Liver (tissue), 9 donors: ENCODE results near the gene TIMM13. TPM values are rescaled to one million over a fixed set of nuclear protein-coding genes. Genes with fewer than 3 reads are reported as not detected.

Source experiments
- DNase-seq: peaks from one replicate; pipeline ENCODE4 v3.0.0-alpha.2; 2017; ENCODE audit warnings: low spot score
- H3K27ac ChIP-seq, 2 donors: one replicate each; pipeline ENCODE4 v1.7.0; 2013; ENCODE audit warnings: inconsistent platforms in 2 of 2, low read length in 2 of 2, control low read depth in 1 of 2, low read depth in 1 of 2, mild to moderate bottlenecking in 1 of 2
- H3K27me3 ChIP-seq, 4 donors: one replicate each; pipeline versions ENCODE4 v1.6.1 to v1.7.0; 2013; ENCODE audit warnings: low read length in 3 of 4, inconsistent platforms in 1 of 4, mild to moderate bottlenecking in 1 of 4, moderate library complexity in 1 of 4; ENCODE audit not compliant: control insufficient read depth in 4 of 4, insufficient read depth in 4 of 4
- H3K36me3 ChIP-seq, 4 donors: one replicate each; pipeline versions ENCODE4 v1.6.1 to v1.7.0; 2013; ENCODE audit warnings: low read length in 3 of 4, mild to moderate bottlenecking in 3 of 4, low read depth in 1 of 4, moderate library complexity in 1 of 4; ENCODE audit not compliant: control insufficient read depth in 4 of 4, insufficient read depth in 3 of 4
- H3K4me1 ChIP-seq, 4 donors: one replicate each; pipeline versions ENCODE4 v1.6.1 to v1.7.0; 2013; ENCODE audit warnings: low read length in 3 of 4, mild to moderate bottlenecking in 3 of 4, moderate library complexity in 1 of 4; ENCODE audit not compliant: control insufficient read depth in 4 of 4, insufficient read depth in 4 of 4
- H3K4me3 ChIP-seq, 3 donors: one replicate each; pipeline versions ENCODE4 v1.6.1 to v1.7.0; 2013; ENCODE audit warnings: low read length in 3 of 3, control low read depth in 1 of 3, low read depth in 1 of 3, mild to moderate bottlenecking in 1 of 3
- H3K9ac ChIP-seq, 2 donors: one replicate each; pipeline ENCODE4 v1.7.0; 2013; ENCODE audit warnings: low read length in 2 of 2, mild to moderate bottlenecking in 2 of 2, moderate library complexity in 2 of 2, control low read depth in 1 of 2, low read depth in 1 of 2
- H3K9me3 ChIP-seq, 4 donors: one replicate each; pipeline versions ENCODE4 v1.6.1 to v1.7.0; 2013; ENCODE audit warnings: low read length in 3 of 4; ENCODE audit not compliant: control insufficient read depth in 4 of 4
- CTCF ChIP-seq: fragments of 150-350 bp; IDR thresholded peaks from 2 replicates; pipeline ENCODE4 v1.5.1; 2017; ENCODE audit warnings: improper control_type of control experiment, low read depth, low read length; ENCODE audit not compliant: missing input control
- EGR1 ChIP-seq, 2 donors: IDR thresholded peaks; 2 replicates each; pipeline ENCODE4 v1.6.1; 2016 to 2018; ENCODE audit warnings: antibody characterized with exemption in 2 of 2, low read depth in 2 of 2
- GABPA ChIP-seq, 2 donors: IDR thresholded peaks in 1 of 2; conservative IDR thresholded peaks in 1 of 2; 2 replicates each; pipeline ENCODE4 v1.6.1; 2016; ENCODE audit warnings: antibody characterized with exemption in 2 of 2, mild to moderate bottlenecking in 1 of 2, moderate library complexity in 1 of 2
- HNF4A ChIP-seq, 2 donors: conservative IDR thresholded peaks; 2 replicates each; pipeline ENCODE4 v1.6.1; 2016; ENCODE audit warnings: antibody characterized with exemption in 2 of 2, mild to moderate bottlenecking in 2 of 2
- HNF4G ChIP-seq: IDR thresholded peaks from 2 replicates; pipeline ENCODE4 v1.6.1; 2016; ENCODE audit warnings: antibody characterized with exemption
- JUND ChIP-seq, 2 donors: IDR thresholded peaks; 2 replicates each; pipeline ENCODE4 v1.6.1; 2016; ENCODE audit warnings: antibody characterized with exemption in 2 of 2
- MAX ChIP-seq: IDR thresholded peaks from 2 replicates; pipeline ENCODE4 v1.6.1; 2016; ENCODE audit warnings: antibody characterized with exemption
- RXRA ChIP-seq, 2 donors: IDR thresholded peaks; 2 replicates each; pipeline ENCODE4 v1.6.1; 2017 to 2018; ENCODE audit warnings: antibody characterized with exemption in 2 of 2, mild to moderate bottlenecking in 1 of 2
- WGBS: extraction: QIAGEN DNeasy Blood & Tissue Kit; methylation state at CpG from one replicate; pipeline ENCODE4 v1.1.7; 2013; 5-methylcytosine and 5-hydroxymethylcytosine counted together
- polyA plus RNA-seq, 2 donors: library from polyadenylated mRNA; stranded (reverse) in 1 of 2; unstranded in 1 of 2; fragments of 200-250 nt in 1 of 2; fragments of >200 nt in 1 of 2; fragmentation: Nextera tagmentation in 1 of 2; extraction: Ambion mirVana in 1 of 2; gene quantifications; one replicate each; pipeline versions ENCODE4 v1.2.1 to v1.2.3, GENCODE V29; 2013 to 2015
- total RNA-seq, 2 donors: library from RNA; depleted of rRNA; stranded (reverse); fragments of >200 nt; gene quantifications; one replicate each; pipeline ENCODE4 v1.2.3, GENCODE V29; 2014
- TF ChIP-seq, protein P1 (sequence below): IDR thresholded peaks from 2 replicates; pipeline ENCODE4 v1.6.1; 2016; ENCODE audit warnings: antibody characterized with exemption
- TF ChIP-seq, protein P2 (sequence below): IDR thresholded peaks from 2 replicates; pipeline ENCODE4 v1.6.1; 2016; ENCODE audit warnings: antibody characterized with exemption
- TF ChIP-seq, protein P3 (sequence below): IDR thresholded peaks from 2 replicates; pipeline ENCODE4 v1.6.1; 2016; ENCODE audit warnings: antibody characterized with exemption, mild to moderate bottlenecking
- donor health status: healthy.
- donor health status: healthy.
- donor health status: healthy.
- donor health status: healthy.
- donor health status: healthy.

The TIMM13 gene
- total and polyA plus RNA-seq, 4 donors, result 21.6 to 137 (median 43.4) TPM

GRCh38 chr19:2424686-2425621 is 2.4 kb downstream of the TIMM13 start:
- H3K9me3 ChIP-seq, result no peaks in the 10 kb centered on the region
- 79% methylated on average over 101 of the region's 101 CpGs for WGBS
- peaks cover 0 to 5% (median under 1%) of the 10 kb centered on the region in 4 donors for H3K36me3 ChIP-seq
- H3K9ac ChIP-seq, result no peak overlapping the region
- H3K27ac ChIP-seq, result no peak overlapping the region
- peak; percentile 58 for DNase-seq
- no peak overlapping the region for H3K4me3 ChIP-seq
- TF ChIP-seq, protein P1, sequence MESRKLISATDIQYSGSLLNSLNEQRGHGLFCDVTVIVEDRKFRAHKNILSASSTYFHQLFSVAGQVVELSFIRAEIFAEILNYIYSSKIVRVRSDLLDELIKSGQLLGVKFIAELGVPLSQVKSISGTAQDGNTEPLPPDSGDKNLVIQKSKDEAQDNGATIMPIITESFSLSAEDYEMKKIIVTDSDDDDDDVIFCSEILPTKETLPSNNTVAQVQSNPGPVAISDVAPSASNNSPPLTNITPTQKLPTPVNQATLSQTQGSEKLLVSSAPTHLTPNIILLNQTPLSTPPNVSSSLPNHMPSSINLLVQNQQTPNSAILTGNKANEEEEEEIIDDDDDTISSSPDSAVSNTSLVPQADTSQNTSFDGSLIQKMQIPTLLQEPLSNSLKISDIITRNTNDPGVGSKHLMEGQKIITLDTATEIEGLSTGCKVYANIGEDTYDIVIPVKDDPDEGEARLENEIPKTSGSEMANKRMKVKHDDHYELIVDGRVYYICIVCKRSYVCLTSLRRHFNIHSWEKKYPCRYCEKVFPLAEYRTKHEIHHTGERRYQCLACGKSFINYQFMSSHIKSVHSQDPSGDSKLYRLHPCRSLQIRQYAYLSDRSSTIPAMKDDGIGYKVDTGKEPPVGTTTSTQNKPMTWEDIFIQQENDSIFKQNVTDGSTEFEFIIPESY, result no peak
- TF ChIP-seq RXRA (IDR thresholded peaks at IDR 0.05) (no peak), MAX (no peak), JUND (IDR thresholded peaks at IDR 0.05) (no peak), EGR1 (IDR thresholded peaks at IDR 0.05; ENCODE audit: low read depth in 2 of 2) (no peak), GABPA (IDR thresholded peaks at IDR 0.05 in 1 of 2, conservative IDR thresholded peaks at IDR 0.05 in 1 of 2) (no peak), CTCF (no peak), HNF4A (conservative IDR thresholded peaks at IDR 0.05) (no peak), HNF4G (no peak)
- TF ChIP-seq, protein P2, sequence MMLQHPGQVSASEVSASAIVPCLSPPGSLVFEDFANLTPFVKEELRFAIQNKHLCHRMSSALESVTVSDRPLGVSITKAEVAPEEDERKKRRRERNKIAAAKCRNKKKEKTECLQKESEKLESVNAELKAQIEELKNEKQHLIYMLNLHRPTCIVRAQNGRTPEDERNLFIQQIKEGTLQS, result no peak
- TF ChIP-seq, protein P3, sequence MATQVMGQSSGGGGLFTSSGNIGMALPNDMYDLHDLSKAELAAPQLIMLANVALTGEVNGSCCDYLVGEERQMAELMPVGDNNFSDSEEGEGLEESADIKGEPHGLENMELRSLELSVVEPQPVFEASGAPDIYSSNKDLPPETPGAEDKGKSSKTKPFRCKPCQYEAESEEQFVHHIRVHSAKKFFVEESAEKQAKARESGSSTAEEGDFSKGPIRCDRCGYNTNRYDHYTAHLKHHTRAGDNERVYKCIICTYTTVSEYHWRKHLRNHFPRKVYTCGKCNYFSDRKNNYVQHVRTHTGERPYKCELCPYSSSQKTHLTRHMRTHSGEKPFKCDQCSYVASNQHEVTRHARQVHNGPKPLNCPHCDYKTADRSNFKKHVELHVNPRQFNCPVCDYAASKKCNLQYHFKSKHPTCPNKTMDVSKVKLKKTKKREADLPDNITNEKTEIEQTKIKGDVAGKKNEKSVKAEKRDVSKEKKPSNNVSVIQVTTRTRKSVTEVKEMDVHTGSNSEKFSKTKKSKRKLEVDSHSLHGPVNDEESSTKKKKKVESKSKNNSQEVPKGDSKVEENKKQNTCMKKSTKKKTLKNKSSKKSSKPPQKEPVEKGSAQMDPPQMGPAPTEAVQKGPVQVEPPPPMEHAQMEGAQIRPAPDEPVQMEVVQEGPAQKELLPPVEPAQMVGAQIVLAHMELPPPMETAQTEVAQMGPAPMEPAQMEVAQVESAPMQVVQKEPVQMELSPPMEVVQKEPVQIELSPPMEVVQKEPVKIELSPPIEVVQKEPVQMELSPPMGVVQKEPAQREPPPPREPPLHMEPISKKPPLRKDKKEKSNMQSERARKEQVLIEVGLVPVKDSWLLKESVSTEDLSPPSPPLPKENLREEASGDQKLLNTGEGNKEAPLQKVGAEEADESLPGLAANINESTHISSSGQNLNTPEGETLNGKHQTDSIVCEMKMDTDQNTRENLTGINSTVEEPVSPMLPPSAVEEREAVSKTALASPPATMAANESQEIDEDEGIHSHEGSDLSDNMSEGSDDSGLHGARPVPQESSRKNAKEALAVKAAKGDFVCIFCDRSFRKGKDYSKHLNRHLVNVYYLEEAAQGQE, result no peak
- H3K27me3 ChIP-seq, result no peaks in the 10 kb centered on the region
- peaks cover 10 to 27% (median 22%) of the 10 kb centered on the region in 4 donors for H3K4me1 ChIP-seq
